K562 (cell line): ENCODE data around the gene MMP28. TPM values are rescaled to one million over a fixed set of nuclear protein-coding genes. Genes with fewer than 3 reads are reported as not detected.

ENCODE experiments used
- ARID1B ChIP-seq: fragments of 450-650 bp; IDR thresholded peaks from 2 replicates; pipeline ENCODE4 v1.6.1; 2016; ENCODE audit warnings: antibody characterized with exemption, mild to moderate bottlenecking, inconsistent platforms
- FOXA3 ChIP-seq, 2 experiments: fragments of 450-650 bp in 1 of 2; sonication (generic) in 1 of 2; formaldehyde crosslinking; IDR thresholded peaks in 1 of 2; conservative IDR thresholded peaks in 1 of 2; 2 replicates each; pipeline versions ENCODE4 v1.4.0 to v1.8.0; 2020 to 2022; ENCODE audit warnings: mild to moderate bottlenecking in 2 of 2, missing genetic modification reagents in 1 of 2
- HDAC1 ChIP-seq, 2 experiments: fragments of 450-650 bp; IDR thresholded peaks; 2 replicates each; pipeline ENCODE4 v1.6.1; 2016 to 2017; ENCODE audit warnings: inconsistent platforms in 1 of 2, mild to moderate bottlenecking in 1 of 2, moderate library complexity in 1 of 2
- HDAC2 ChIP-seq: fragments of 450-650 bp; IDR thresholded peaks from 2 replicates; pipeline ENCODE4 v1.6.1; 2016; ENCODE audit warnings: mild to moderate bottlenecking
- HMGN3 ChIP-seq: IDR thresholded peaks from 2 replicates; pipeline ENCODE4 v1.6.1; 2011; ENCODE audit warnings: borderline replicate concordance, low read depth, mild to moderate bottlenecking, mixed read lengths, low read length; ENCODE audit not compliant: insufficient read length; ENCODE audit errors: extremely low read depth
- ILK ChIP-seq: fragments of 450-650 bp; IDR thresholded peaks from 2 replicates; pipeline ENCODE4 v1.6.1; 2016; ENCODE audit warnings: missing genetic modification characterization, low read depth, mild to moderate bottlenecking, missing compliant biosample characterization, moderate library complexity, borderline replicate concordance
- NUFIP1 ChIP-seq: fragments of 450-650 bp; IDR thresholded peaks from 2 replicates; pipeline ENCODE4 v1.6.1; 2018; ENCODE audit not compliant: partially characterized antibody
- RBM14 ChIP-seq: fragments of 200-400 bp; formaldehyde crosslinking; IDR thresholded peaks from 2 replicates; pipeline ENCODE4 v1.6.1; 2018; ENCODE audit warnings: low read depth, mild to moderate bottlenecking, low read length, moderate library complexity, borderline replicate concordance; ENCODE audit not compliant: insufficient read depth
- RCOR1 ChIP-seq, 2 experiments: IDR thresholded peaks; 2 replicates each; pipeline ENCODE4 v1.6.1; 2012; ENCODE audit warnings: low read depth in 2 of 2, low read length in 2 of 2, borderline replicate concordance in 1 of 2, improper control_type of control experiment in 1 of 2
- ZNF274 ChIP-seq: IDR thresholded peaks from 2 replicates; pipeline ENCODE4 v1.6.1; 2011; ENCODE audit warnings: low read depth, mild to moderate bottlenecking, low read length, moderate library complexity, borderline replicate concordance
- ZNF407 ChIP-seq: fragments of 450-650 bp; IDR thresholded peaks from 2 replicates; pipeline ENCODE4 v1.6.1; 2016; ENCODE audit warnings: low read depth
- ZNF431 ChIP-seq: sonication (generic); formaldehyde crosslinking; IDR thresholded peaks from 2 replicates; pipeline ENCODE4 v1.8.0; 2022; ENCODE audit warnings: mild to moderate bottlenecking, missing genetic modification reagents
- ZNF57 ChIP-seq: fragments of 450-650 bp; formaldehyde crosslinking; IDR thresholded peaks from 2 replicates; pipeline ENCODE4 v1.4.0; 2020; ENCODE audit warnings: mild to moderate bottlenecking, moderate library complexity
- polyA plus RNA-seq, 8 experiments: library from polyadenylated mRNA; depleted of rRNA in 4 of 8; stranded (reverse) in 5 of 8; unstranded in 3 of 8; fragments of >200 nt; fragmentation: Nextera tagmentation in 2 of 8; fragmentation: Illumina TruSeq in 1 of 8; extraction: Ambion mirVana in 2 of 8; extraction: Trizol in 1 of 8; gene quantifications; 2 replicates each; pipeline versions ENCODE4 v1.2.1 to v1.2.3, GENCODE V29; 2011 to 2014; ENCODE audit warnings: inconsistent platforms in 1 of 8, missing spikeins in 1 of 8
- total RNA-seq, 7 experiments: library from RNA; depleted of rRNA in 6 of 7; stranded (reverse); fragments of >200 nt in 6 of 7; fragmentation: Illumina TruSeq in 2 of 7; extraction: Trizol in 2 of 7; gene quantifications; 2 replicates each; pipeline versions ENCODE4 v1.2.1 to v1.2.3, GENCODE V29; 2011 to 2021; ENCODE audit warnings: low replicate concordance in 1 of 7
- TF ChIP-seq, protein P1 (sequence below): fragments of 250-450 bp; sonication (Bioruptor Pico); IDR thresholded peaks from 2 replicates; pipeline ENCODE4 v1.8.0; 2021; ENCODE audit warnings: borderline replicate concordance, mild to moderate bottlenecking, moderate library complexity; ENCODE audit not compliant: poor library complexity, severe bottlenecking
- TF ChIP-seq, protein P2 (sequence below): fragments of 450-650 bp; IDR thresholded peaks from 2 replicates; pipeline ENCODE4 v1.6.1; 2016; ENCODE audit warnings: antibody characterized with exemption

Gene MMP28
- total and polyA plus RNA-seq, 9 of the 15 experiments (the other 6 are each of a cell fraction or from before 2014, with no cell fraction given), result not detected

DNA sequence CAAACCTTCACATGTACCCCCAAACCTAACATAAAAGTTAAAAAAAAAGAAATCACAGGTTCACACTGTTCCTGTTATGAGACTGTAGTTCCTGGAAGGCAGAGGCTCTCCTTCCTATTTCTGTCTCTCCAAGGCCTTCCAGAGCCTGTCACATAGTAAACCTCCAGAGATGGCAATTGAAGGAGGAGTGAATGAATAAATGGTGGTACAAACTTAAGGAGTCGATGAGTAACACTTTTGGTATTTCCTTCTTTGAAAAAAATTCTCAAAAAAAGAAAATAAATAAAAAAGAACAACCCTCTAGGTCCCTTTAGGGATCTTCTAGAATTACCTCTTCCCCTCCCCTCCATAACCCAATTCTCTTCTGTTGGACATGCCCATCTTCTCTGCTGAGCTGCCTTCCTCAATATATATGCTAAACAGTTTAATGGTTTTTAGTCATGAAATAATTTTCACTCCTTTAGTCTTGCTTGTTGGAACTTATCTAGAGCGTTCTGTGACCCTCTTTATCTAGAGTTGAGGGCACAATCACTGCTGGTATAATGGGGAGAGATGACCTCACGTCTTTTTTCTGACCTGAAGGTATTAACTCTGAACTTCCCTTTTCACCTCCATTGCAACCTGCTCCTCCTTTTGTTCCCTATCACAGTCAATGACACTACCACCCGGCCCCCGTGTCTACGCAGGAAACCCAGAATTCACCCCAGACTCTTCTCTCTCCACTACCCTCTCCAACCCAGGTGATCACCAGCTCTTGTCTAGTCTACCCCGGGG lies 12.1 kb upstream of the MMP28 start (continued):
- TF ChIP-seq, protein P1, sequence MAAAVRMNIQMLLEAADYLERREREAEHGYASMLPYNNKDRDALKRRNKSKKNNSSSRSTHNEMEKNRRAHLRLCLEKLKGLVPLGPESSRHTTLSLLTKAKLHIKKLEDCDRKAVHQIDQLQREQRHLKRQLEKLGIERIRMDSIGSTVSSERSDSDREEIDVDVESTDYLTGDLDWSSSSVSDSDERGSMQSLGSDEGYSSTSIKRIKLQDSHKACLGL, result no peak
- no peak for TF ChIP-seq HMGN3
- TF ChIP-seq NUFIP1, result no peak
- no peak for TF ChIP-seq RBM14
- TF ChIP-seq ZNF431 (CRISPR knock-in tag), result no peak
- no peak for TF ChIP-seq HDAC2
- no peak for TF ChIP-seq FOXA3 (CRISPR knock-in tag; conservative IDR thresholded peaks at IDR 0.05 in 1 of 2, IDR thresholded peaks at IDR 0.05 in 1 of 2)
- no peak for TF ChIP-seq ZNF407
- no peak for TF ChIP-seq HDAC1 (IDR thresholded peaks at IDR 0.05)
- TF ChIP-seq ZNF57, result no peak
- TF ChIP-seq ZNF274, result no peak
- TF ChIP-seq RCOR1 (IDR thresholded peaks at IDR 0.05; ENCODE audit: borderline replicate concordance in 1 of 2, low read depth in 2 of 2, low read length in 2 of 2), result peak in 1 of 2 experiments; percentile 91; a peak in 2 of 4 replicates
- TF ChIP-seq ARID1B, result 0 out of 2 replicates have a peak, but pooled peaks have one; percentile 5
- TF ChIP-seq, protein P2, sequence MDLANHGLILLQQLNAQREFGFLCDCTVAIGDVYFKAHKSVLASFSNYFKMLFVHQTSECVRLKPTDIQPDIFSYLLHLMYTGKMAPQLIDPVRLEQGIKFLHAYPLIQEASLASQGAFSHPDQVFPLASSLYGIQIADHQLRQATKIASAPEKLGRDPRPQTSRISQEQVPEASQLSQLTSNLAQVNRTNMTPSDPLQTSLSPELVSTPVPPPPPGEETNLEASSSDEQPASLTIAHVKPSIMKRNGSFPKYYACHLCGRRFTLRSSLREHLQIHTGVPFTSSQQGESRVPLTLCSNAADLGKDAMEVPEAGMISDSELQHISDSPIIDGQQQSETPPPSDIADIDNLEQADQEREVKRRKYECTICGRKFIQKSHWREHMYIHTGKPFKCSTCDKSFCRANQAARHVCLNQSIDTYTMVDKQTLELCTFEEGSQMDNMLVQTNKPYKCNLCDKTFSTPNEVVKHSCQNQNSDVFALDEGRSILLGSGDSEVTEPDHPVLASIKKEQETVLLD, result no peak
- TF ChIP-seq ILK (tag), result no peak
